Stimulated activated CD4-positive, alpha-beta T cell treated with anti-CD3 and anti-CD28 coated beads, Interleukin-2, amount 100 ng/mL, for 4 hours (primary cell): ENCODE results near the gene HSD17B13.
"Not testable (repeated sequence)": the region's sequence is repeated elsewhere in the genome, so short reads cannot be mapped to it uniquely, and the experiment has no call there.

Experiments used
- DNase-seq: peaks from one replicate; pipeline ENCODE4 v3.0.0-alpha.2; 2020; ENCODE audit warnings: low read depth

HSD17B13 gene

GRCh38 chr4:87315000-87315399 lies 7.7 kb downstream of the HSD17B13 start:
- DNase-seq = not testable (repeated sequence)

DNA sequence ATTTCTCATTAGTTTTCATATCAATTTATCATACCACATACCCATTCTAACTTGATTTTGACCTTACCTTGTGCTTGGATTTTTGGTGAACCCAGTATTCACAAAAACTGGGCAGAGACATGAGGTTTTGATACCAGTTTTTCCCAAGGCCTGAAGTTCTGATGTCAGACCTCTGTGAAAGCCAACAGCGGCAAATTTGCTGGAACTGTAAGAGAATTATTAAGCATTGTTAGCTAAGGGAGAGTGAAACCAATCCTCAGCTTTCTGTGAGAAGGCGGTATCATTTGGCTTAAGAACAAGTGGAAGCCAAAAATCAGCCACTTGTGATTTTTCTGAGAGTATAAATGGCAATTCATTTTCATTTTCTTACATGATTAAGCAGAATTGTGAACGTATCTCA lies 8.9 kb downstream of the HSD17B13 start:
- no peak for DNase-seq

GRCh38 chr4:87311684-87312083 lies 11.0 kb downstream of the HSD17B13 start:
- no peak for DNase-seq

DNA sequence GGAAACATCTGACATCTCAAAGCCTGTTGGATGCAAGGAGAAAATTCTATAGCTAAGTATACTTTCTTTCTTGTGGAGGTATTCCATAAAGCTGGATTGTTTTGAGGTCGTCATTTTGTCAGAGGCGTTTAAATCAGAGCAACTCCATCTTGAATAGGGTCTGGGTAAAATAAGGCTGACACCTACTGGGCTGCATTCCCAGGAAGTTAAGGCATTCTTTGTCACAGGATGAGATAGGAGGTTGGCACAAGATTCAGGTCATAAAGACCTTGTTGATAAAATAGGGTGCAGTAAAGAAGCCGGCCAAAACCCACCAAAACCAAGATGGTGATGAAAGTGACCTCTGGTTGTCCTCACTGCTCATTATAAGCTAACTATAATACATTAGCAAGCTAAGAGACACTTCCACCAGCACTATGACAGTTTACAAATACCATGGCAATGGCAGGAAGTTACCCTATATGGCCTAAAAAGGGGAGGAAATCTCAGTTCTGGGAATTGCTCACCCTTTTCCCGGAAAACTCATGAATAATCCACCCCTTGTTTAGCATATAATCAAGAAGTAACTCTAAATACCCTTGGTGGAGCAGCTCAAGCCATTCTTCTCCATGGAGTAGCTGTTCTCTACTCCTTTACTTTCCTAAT lies 11.9 kb downstream of the HSD17B13 start:
- DNase-seq = no peak

GRCh38 chr4:87309625-87310024 lies 13.1 kb downstream of the HSD17B13 start:
- DNase-seq = no peak

GRCh38 chr4:87306056-87306455 lies 16.6 kb downstream of the HSD17B13 start:
- DNase-seq = no peak

GRCh38 chr4:87305562-87305961 lies 17.1 kb downstream of the HSD17B13 start:
- DNase-seq = no peak

DNA sequence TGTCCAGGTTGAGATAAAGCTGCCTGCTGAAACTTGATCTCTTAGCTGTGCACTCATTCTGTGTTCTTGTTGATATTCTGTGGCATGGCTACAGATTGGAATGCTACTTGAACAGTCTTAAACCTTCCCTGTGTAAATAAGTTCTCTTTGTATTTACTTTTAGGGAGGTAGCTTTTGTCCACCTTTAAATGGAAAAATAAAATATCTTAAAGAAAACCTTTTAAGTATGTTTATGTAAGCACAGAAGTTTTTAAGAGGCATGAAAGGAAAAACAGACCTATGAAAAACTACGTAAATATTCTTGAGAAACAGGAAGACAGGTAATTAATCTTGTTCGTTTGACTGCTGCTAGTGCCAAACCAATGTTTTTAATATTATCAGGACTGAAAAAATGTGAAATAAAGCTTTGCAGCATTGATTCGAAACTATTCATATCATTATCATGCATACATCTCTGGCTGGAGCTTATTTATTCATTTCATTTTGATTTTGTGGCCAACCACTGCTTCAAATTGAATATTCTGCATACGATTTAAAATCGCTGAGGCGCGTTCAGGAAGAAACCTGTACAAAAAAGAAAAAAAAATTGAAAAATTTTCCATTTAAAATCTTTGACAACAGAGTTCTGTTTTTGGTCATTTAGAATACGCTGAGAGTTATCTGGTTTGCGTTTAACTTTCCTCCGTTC lies 17.8 kb downstream of the HSD17B13 start:
- DNase-seq = no peak

GRCh38 chr4:87299898-87300297 lies 22.8 kb downstream of the HSD17B13 start:
- DNase-seq = no peak

GRCh38 chr4:87298362-87298761 lies 24.3 kb downstream of the HSD17B13 start:
- no peak for DNase-seq

GRCh38 chr4:87294911-87295310 lies 27.8 kb downstream of the HSD17B13 start:
- not testable (repeated sequence) for DNase-seq

- not testable (repeated sequence) for DNase-seq
Measured at GRCh38 chr4:87293889-87294288, 28.8 kb downstream of the HSD17B13 start.

GRCh38 chr4:87286970-87287369 lies 35.7 kb downstream of the HSD17B13 start:
- DNase-seq = no peak

DNA sequence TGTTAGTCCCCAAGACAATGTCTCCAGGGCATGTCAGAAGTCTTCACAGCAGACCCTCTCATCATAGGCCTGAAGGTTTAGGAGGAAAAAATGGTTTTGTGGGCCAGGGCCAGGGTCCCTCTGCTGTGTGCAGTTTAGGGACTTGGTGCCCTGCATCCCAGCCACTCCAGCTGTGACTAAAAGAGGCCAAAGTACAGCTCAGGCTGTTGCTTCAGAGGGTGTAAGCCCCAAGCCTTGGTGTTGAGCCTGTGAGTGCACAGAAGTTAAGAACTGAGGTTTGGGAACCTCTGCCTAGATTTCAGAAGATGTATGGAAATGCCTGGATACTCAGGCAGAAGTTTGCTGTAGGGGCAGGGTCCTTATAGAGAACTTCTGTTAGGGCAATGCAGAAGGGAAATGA lies 38.4 kb downstream of the HSD17B13 start:
- not testable (repeated sequence) for DNase-seq

- no peak for DNase-seq
Measured at GRCh38 chr4:87283151-87283550, 39.5 kb downstream of the HSD17B13 start.

DNA sequence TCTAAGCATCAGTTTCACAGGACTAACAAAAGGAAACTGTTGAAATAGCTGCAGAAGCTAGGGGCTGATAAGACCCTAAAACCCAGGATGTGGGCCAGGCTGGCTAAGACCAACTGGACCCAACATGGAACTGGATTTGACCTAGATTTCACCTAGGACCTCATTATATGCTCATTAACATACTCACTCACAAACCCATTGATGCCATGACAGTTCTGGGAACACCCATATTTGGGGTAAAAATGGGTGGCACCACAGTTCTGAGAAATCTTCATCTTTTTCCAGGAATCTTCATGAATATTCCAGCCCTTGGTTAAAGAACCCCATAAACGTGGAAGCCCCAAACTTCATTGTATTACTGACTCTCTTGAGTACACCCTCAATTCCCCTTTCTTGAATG lies 41.1 kb downstream of the HSD17B13 start:
- DNase-seq = no peak

DNA sequence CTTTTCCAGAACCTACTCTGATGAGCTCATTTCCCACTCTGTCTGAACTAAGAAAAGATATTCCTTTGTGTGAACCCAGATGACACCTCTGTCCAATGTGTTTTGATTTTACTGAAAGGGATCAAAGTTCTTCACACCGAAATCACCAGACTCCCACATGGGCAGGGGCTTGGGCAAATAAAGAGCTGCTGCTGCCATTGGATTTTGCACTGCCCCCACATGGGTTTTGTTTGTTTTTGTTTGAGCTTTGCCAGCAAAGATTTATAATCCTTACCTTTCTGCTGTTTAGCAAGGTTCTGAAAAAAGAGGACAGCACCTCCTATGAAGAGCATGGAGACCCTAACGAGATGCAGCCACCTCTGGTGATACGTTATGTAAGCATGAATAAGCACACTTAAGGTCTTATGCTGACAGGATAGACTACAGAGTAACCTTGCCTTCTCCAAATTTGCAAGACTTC lies 44.3 kb downstream of the HSD17B13 start:
- no peak for DNase-seq

- DNase-seq = no peak
Measured at GRCh38 chr4:87275311-87275710, 47.4 kb downstream of the HSD17B13 start.

DNA sequence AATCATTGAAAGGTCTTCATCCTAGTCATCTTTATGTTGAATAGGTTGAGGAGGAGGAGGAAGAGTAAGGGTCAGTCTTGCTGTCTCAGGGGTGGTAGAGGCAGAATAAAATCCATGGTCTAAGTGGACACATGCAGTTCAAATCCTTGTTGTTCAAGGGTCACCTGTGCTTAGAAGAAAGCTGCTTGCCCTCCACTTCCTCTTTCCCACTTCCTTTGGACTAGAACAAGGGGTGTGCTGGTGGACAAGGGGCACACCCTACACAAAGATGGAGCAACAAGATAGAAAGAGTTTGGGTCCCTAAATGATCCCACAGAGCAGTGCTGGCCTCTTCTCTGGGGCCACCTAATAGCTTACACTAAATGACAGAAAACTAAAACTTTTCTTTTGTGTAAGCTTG lies 47.9 kb downstream of the HSD17B13 start:
- DNase-seq = no peak

GRCh38 chr4:87274327-87274726 lies 48.4 kb downstream of the HSD17B13 start:
- no peak for DNase-seq

DNA sequence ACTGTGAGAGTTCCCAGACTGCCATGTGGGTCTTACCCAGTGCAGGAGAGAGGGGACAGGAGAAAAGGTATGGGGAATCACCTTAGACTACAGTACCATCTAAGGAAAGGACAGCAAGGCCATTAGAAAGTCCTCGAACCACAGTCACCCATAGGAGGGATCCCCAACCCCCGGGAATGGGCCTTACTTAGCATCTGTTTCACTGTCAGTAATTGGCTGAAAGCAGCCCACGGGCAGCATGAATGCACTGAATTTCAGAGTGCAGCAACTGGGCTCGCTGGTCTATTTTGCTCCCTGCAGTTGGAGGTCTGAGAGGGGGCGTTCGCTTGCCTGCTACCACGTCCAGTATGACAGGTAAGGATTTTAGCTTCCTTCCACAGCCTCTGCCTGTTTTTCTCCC lies 51.9 kb downstream of the HSD17B13 start:
- no peak for DNase-seq

- no peak for DNase-seq
Measured at GRCh38 chr4:87270144-87270543, 52.5 kb downstream of the HSD17B13 start.

DNA sequence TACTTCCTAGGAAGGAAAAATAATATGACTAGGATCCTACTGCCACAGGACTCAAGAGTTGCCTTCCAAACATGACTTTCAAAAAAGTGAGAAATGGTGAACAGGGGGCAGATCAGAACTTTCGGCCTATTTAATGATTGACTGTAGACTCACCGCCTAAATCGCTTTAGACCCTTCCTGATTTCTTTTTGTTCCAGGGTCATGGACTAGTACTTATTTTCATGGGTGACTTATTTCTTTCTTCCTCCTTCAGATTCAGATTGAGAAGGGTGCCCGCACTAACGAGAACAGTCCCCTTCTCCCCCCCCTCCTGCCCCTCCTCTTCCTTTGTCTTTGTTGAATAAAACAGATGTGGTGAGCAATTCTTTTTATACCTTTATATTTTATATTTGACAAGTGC lies 54.3 kb downstream of the HSD17B13 start:
- DNase-seq = no peak

- no peak for DNase-seq
Measured at GRCh38 chr4:87266986-87267385, 55.7 kb downstream of the HSD17B13 start.
